Fibroblast of mammary gland (primary cell): ENCODE data around the gene PMM1.
"Not testable (repeated sequence)": the region's sequence is repeated elsewhere in the genome, so short reads cannot be mapped to it uniquely, and the experiment has no call there.

Source experiments
- DNase-seq: peaks from one replicate; pipeline ENCODE4 v3.0.0-alpha.2; 2010; ENCODE audit warnings: low read depth
- H3K4me3 ChIP-seq: 2 replicates; pipeline ENCODE4 v1.5.1; 2011; ENCODE audit warnings: low read depth, mild to moderate bottlenecking, low read length, moderate library complexity; ENCODE audit not compliant: control insufficient read depth
- CTCF ChIP-seq: conservative IDR thresholded peaks from 2 replicates; pipeline ENCODE4 v1.5.1; 2011; ENCODE audit warnings: low read depth, low read length, inconsistent platforms; ENCODE audit not compliant: control insufficient read depth, insufficient read depth

PMM1 gene

GRCh38 chr22:41589391-41590241 lies at the start of gene PMM1:
Gene PMM1 (minus strand): TSS chr22:41589840. CDS start chr22:41589805, 35 bp downstream.
- TF ChIP-seq CTCF: no peak
- peak; percentile 99 for DNase-seq
- peak within 1 kb of the TSS; percentile 90 for H3K4me3 ChIP-seq

GRCh38 chr22:41638748-41639147 lies 49.1 kb upstream of the PMM1 start:
- no peak for DNase-seq
- TF ChIP-seq CTCF: no peak
- no peak overlapping the region for H3K4me3 ChIP-seq

- no peak overlapping the region for H3K4me3 ChIP-seq
- TF ChIP-seq CTCF: no peak
- no peak for DNase-seq
Measured at GRCh38 chr22:41638124-41638523, 48.5 kb upstream of the PMM1 start.

GRCh38 chr22:41637623-41638022 lies 48.0 kb upstream of the PMM1 start:
- not testable (repeated sequence) for H3K4me3 ChIP-seq, DNase-seq

- peak; percentile 73 for DNase-seq
Measured at GRCh38 chr22:41636467-41636866, 46.8 kb upstream of the PMM1 start.

GRCh38 chr22:41634610-41635009 lies 45.0 kb upstream of the PMM1 start:
- not testable (repeated sequence) for DNase-seq, H3K4me3 ChIP-seq

More at GRCh38 chr22:41636467-41636866, 46.8 kb upstream of the PMM1 start:
- no peak overlapping the region for H3K4me3 ChIP-seq
- TF ChIP-seq CTCF: no peak

- not testable (repeated sequence) for DNase-seq, H3K4me3 ChIP-seq
Measured at GRCh38 chr22:41631615-41632014, 42.0 kb upstream of the PMM1 start.

- not testable (repeated sequence) for DNase-seq, H3K4me3 ChIP-seq
Measured at GRCh38 chr22:41631115-41631514, 41.5 kb upstream of the PMM1 start.

GRCh38 chr22:41625577-41625976 lies 35.9 kb upstream of the PMM1 start:
- TF ChIP-seq CTCF: no peak
- H3K4me3 ChIP-seq: no peak overlapping the region
- no peak for DNase-seq
